HS-27A (cell line): Measurements from ENCODE around the gene ZAR1L.
"Not testable (repeated sequence)": the region's sequence is repeated elsewhere in the genome, so short reads cannot be mapped to it uniquely, and the experiment has no call there.

Experiments
- DNase-seq: peaks from one replicate; pipeline ENCODE4 v3.0.0-alpha.2; 2012; ENCODE audit warnings: low read depth, missing footprints

ZAR1L gene, protein sequence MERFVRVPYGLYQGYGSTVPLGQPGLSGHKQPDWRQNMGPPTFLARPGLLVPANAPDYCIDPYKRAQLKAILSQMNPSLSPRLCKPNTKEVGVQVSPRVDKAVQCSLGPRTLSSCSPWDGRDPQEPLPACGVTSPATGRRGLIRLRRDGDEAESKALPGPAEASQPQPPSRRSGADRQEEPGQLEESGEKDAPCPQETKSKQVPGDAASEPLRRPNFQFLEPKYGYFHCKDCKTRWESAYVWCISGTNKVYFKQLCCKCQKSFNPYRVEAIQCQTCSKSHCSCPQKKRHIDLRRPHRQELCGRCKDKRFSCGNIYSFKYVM

DNA sequence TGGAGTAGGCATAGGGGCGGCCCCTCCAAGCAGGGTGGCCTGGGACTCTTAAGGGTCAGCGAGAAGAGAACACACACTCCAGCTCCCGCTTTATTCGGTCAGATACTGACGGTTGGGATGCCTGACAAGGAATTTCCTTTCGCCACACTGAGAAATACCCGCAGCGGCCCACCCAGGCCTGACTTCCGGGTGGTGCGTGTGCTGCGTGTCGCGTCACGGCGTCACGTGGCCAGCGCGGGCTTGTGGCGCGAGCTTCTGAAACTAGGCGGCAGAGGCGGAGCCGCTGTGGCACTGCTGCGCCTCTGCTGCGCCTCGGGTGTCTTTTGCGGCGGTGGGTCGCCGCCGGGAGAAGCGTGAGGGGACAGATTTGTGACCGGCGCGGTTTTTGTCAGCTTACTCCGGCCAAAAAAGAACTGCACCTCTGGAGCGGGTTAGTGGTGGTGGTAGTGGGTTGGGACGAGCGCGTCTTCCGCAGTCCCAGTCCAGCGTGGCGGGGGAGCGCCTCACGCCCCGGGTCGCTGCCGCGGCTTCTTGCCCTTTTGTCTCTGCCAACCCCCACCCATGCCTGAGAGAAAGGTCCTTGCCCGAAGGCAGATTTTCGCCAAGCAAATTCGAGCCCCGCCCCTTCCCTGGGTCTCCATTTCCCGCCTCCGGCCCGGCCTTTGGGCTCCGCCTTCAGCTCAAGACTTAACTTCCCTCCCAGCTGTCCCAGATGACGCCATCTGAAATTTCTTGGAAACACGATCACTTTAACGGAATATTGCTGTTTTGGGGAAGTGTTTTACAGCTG is at the start of gene ZAR1L, which contains the start of gene BRCA2:
TSS of gene ZAR1L (minus strand) at position 126 of the 790 bp plus-strand sequence. CDS start 3,438 bp downstream, outside the sequence.
TSS of gene BRCA2 (plus strand) at position 271 of the 790 bp plus-strand sequence. CDS start 953 bp downstream, outside the sequence.
- peak; percentile 51 for DNase-seq

DNA sequence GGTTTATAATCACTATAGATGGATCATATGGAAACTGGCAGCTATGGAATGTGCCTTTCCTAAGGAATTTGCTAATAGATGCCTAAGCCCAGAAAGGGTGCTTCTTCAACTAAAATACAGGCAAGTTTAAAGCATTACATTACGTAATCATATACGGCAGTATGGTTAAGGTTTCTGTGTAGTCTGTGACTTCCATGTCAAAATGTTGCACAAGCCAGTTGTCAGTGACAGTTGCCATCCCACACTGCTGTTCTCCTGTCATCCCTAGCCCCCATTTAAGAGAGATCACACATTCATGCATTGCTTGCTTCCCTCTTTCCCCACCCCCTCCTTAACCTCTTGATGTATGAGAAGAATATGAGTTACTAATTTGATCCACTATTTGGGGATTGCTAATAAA is 47.4 kb upstream of the ZAR1L start:
- DNase-seq, result no peak

DNA sequence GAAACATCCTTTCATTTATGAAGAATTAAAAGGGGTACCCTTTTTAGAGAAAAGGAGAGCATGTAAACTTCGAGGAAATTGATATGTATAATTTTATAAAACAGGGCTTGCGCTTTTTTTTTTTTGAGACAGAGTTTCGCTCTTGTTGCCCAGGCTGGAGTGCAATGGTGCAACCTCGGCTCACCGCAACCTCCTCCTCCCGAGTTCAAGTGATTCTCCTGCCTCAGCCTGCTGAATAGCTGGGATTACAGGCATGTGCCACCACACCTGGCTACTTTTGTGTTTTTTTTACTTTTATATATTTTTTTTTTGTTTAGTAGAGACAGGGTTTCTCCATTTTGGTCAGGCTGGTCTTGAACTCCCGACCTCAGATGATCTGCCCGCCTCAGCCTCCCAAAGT is 40.8 kb upstream of the ZAR1L start:
- DNase-seq, result not testable (repeated sequence)

DNA sequence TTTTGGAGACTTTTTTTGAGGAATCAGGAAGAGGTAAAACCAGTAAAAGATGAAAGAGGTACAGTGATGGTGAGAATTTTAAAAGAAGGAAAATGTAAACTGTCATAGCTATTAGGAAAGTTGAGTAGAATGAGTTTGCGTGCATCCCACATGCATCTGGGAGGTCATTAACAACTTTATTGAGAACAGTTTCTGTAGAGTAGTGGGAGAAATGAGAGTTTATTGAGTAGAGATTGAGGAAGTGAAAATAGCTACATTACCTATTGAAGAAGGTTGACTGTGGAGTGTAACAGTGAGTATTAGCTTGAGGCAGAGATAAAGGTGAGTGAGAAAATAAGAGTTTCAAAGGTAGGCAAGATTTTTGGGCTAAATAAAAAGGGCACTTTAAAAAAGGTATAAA is 38.9 kb upstream of the ZAR1L start:
- no peak for DNase-seq

- DNase-seq, result not testable (repeated sequence)
Measured at GRCh38 chr13:32350839-32351441, 35.8 kb upstream of the ZAR1L start.

- DNase-seq, result no peak
Measured at GRCh38 chr13:32347651-32348050, 32.5 kb upstream of the ZAR1L start.

DNA sequence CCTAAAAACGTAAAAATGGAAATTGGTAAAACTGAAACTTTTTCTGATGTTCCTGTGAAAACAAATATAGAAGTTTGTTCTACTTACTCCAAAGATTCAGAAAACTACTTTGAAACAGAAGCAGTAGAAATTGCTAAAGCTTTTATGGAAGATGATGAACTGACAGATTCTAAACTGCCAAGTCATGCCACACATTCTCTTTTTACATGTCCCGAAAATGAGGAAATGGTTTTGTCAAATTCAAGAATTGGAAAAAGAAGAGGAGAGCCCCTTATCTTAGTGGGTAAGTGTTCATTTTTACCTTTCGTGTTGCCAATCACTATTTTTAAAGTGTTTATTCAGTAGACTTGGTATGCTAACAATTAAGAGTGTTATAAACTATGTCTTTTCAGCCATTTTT is 25.8 kb upstream of the ZAR1L start:
- DNase-seq, result no peak

DNA sequence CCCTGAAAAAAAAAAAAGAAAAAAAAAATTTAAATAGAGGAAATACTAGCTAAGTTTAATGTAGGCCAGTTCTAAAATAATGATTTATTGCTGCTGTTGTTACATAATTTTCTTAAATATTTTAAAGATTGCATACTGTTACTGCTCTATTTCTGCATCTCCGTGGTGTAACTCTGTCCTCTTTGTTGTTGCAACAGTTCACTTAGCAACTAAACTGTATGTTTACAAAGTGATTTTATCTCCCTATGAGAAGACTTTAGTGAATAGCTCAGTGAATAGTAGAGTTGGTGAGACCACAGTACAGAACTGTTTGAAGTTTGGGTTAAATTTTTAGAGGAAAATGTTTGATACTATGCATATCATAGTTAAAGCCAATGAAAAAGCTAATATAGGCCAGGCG is 19.5 kb upstream of the ZAR1L start:
- DNase-seq, result no peak

DNA sequence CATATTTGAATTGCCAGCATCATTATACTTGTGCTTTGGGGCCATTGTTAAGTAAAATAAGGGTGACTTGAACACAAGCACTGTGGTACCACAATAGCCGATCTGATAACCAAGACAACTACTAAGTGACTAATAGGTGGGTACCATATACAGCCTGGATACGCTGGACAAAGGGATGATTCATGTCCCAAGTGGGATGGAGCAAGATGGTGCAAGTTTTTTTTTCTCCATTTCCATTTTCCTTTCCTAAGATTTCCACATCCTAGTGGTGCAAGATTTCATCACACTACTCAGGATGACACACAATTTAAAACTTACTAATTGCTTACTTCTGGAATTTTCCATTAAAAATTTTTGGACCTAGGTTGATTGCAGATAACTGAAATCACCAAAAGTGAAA is 15.3 kb upstream of the ZAR1L start:
- no peak for DNase-seq

DNA sequence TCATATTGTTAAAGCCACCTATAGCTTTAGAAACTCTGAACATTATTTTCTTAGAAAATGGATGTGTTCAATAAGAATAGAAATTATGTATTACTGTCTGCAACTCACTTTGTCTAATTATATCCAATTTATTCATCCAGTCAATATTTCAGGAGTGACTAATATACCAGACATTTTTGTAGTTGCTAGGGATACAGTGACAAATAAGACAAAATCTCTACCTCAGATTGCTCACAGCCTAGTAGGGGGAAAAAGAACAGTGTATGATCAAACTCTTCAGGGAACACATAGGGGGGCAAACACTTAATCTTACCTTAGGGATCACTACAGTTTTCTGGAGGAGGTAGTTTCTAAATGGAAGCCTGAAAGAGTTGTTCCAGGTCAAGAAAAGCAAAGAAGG is 8.7 kb upstream of the ZAR1L start:
- no peak for DNase-seq

- DNase-seq, result no peak
Measured at GRCh38 chr13:32320528-32320927, 5.4 kb upstream of the ZAR1L start.

- DNase-seq, result no peak
Measured at GRCh38 chr13:32317716-32318465, 2.7 kb upstream of the ZAR1L start.

- no peak for DNase-seq
Measured at GRCh38 chr13:32316501-32316900, 1.3 kb upstream of the ZAR1L start.

GRCh38 chr13:32316028-32316339 is 821 bp upstream of the ZAR1L start:
- no peak for DNase-seq

DNA sequence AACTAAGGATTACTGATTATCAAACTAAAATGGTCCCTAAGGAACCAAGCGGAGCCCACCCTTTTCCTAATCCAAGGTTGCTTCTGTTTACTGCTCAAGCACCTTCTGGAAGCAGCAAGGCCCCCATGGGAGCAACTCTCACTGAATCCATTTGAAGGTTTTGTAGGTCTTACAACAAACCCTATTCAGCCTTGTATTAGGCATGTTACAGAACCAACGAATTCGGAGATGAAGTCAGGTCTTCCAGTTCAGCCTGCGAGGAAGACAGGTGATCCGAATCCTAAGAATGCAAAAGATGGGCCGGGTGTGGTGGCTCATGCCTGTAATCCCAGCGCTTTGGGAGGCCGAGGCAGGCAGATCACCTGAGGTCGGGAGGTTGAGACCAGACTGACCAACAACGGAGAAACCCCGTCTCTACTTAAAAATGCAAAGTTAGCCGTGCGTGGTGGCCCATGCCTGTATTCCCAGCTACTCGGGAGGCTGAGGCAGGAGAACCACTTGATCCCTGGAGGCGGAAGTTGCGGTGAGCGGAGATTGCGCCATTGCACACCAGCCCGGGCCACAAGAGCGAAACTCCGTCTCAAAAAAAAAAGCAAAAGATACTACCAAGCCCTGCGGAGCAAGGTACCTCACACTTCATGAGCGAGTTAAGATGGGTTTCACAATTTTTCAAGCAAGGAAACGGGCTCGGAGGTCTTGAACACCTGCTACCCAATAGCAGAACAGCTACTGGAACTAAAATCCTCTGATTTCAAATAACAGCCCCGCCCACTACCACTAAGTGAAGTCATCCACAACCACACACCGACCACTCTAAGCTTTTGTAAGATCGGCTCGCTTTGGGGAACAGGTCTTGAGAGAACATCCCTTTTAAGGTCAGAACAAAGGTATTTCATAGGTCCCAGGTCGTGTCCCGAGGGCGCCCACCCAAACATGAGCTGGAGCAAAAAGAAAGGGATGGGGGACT is 609 bp downstream of the ZAR1L start:
- no peak for DNase-seq

DNA sequence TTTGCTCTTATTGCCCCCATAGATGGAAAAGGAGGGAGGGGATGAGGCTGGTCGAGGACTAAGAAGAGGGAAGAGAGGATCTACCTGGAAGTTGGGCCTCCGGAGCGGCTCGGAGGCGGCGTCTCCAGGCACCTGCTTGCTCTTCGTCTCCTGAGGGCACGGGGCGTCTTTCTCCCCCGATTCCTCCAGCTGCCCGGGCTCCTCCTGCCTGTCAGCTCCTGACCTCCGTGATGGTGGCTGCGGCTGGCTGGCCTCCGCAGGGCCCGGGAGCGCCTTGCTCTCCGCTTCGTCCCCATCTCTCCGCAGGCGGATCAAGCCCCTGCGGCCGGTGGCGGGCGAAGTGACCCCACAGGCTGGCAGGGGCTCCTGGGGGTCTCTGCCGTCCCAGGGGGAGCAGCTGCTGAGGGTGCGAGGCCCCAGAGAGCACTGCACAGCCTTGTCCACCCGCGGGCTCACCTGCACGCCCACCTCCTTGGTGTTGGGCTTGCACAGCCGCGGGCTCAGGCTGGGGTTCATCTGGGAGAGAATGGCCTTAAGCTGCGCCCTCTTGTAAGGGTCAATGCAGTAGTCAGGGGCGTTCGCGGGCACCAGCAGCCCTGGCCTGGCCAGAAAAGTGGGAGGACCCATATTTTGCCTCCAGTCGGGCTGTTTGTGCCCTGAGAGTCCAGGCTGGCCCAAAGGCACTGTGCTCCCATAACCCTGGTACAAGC is 3.8 kb downstream of the ZAR1L start:
- DNase-seq, result no peak

- DNase-seq, result no peak
Measured at GRCh38 chr13:32310134-32310706, 4.9 kb downstream of the ZAR1L start.

- no peak for DNase-seq
Measured at GRCh38 chr13:32309312-32310133, 5.6 kb downstream of the ZAR1L start.

DNA sequence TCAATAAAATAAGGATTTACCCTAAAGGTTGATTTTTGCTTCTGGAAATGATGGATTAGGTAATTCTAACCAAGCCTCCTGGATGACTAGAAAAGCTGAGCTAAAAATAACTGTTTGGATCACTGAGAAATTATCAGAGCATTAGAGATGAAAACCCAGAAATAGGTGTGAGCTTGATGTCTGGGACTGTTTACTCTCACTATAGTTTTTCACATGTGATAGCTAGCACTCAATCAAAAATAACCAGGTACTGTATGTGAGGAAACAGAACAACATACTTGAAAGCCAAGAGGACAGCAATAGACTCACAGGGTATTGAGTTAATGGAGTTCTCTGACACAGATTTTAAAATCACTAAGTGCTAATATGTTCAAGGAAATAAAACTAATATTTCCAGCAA is 9.5 kb downstream of the ZAR1L start:
- DNase-seq, result no peak
